H9 (cell line): ENCODE measurements around the gene MKX. TPM values are rescaled to one million over a fixed set of nuclear protein-coding genes. Genes with fewer than 3 reads are reported as not detected.

Source experiments
- DNase-seq: peaks from one replicate; pipeline ENCODE4 v3.0.0-alpha.2; 2017
- H2AFZ ChIP-seq: one replicate; pipeline ENCODE4 v1.6.1; 2013; ENCODE audit warnings: mild to moderate bottlenecking, low read length, control low read depth, moderate library complexity
- H2AK5ac ChIP-seq: 2 replicates; pipeline ENCODE4 v1.6.1; 2013; ENCODE audit warnings: low read length, control low read depth, mixed read lengths; ENCODE audit not compliant: insufficient read length
- H2BK120ac ChIP-seq: one replicate; pipeline ENCODE4 v1.6.1; 2013; ENCODE audit warnings: low read depth, mild to moderate bottlenecking, low read length, control low read depth, inconsistent platforms; ENCODE audit not compliant: poor library complexity, severe bottlenecking
- H2BK12ac ChIP-seq: 2 replicates; pipeline ENCODE4 v1.6.1; 2013; ENCODE audit warnings: low read length, control low read depth, mixed read lengths, low read depth; ENCODE audit not compliant: insufficient read length
- H2BK15ac ChIP-seq: 2 replicates; pipeline ENCODE4 v1.6.1; 2013; ENCODE audit warnings: low read depth, low read length, control low read depth
- H2BK20ac ChIP-seq: one replicate; pipeline ENCODE4 v1.6.1; 2013; ENCODE audit warnings: low read depth, mild to moderate bottlenecking, low read length, control low read depth, inconsistent platforms; ENCODE audit not compliant: poor library complexity, severe bottlenecking
- H2BK5ac ChIP-seq: 2 replicates; pipeline ENCODE4 v1.6.1; 2013; ENCODE audit warnings: low read length, control low read depth, mixed read lengths; ENCODE audit not compliant: insufficient read length
- H3K14ac ChIP-seq: 2 replicates; pipeline ENCODE4 v1.6.1; 2013; ENCODE audit warnings: low read length, control low read depth; ENCODE audit not compliant: insufficient read depth
- H3K18ac ChIP-seq: 2 replicates; pipeline ENCODE4 v1.6.1; 2013; ENCODE audit warnings: low read depth, mild to moderate bottlenecking, mixed read lengths, low read length, control low read depth; ENCODE audit not compliant: insufficient read length
- H3K23ac ChIP-seq: 2 replicates; pipeline ENCODE4 v1.6.1; 2013; ENCODE audit warnings: low read length, control low read depth, mixed read lengths, low read depth; ENCODE audit not compliant: insufficient read length
- H3K23me2 ChIP-seq: 2 replicates; pipeline ENCODE4 v1.6.1; 2013; ENCODE audit warnings: low read depth, mild to moderate bottlenecking, mixed read lengths, low read length, control low read depth; ENCODE audit not compliant: insufficient read length, poor library complexity, severe bottlenecking
- H3K27ac ChIP-seq: 2 replicates; pipeline ENCODE4 v1.5.1; 2013; ENCODE audit warnings: low read length, control low read depth, mixed read lengths, low read depth; ENCODE audit not compliant: insufficient read length
- H3K27me3 ChIP-seq: 2 replicates; pipeline ENCODE4 v1.6.1; 2013; ENCODE audit warnings: low read length, control low read depth, inconsistent platforms; ENCODE audit not compliant: insufficient read depth
- H3K4ac ChIP-seq: 2 replicates; pipeline ENCODE4 v1.6.1; 2013; ENCODE audit warnings: low read depth, mild to moderate bottlenecking, control low read depth, inconsistent platforms, low read length, moderate library complexity
- H3K4me1 ChIP-seq: 2 replicates; pipeline ENCODE4 v1.6.1; 2013; ENCODE audit warnings: low read length, control low read depth, inconsistent platforms; ENCODE audit not compliant: insufficient read depth
- H3K4me2 ChIP-seq: 2 replicates; pipeline ENCODE4 v1.6.1; 2013; ENCODE audit warnings: low read length, control low read depth, mixed read lengths; ENCODE audit not compliant: insufficient read length, insufficient read depth
- H3K56ac ChIP-seq: 2 replicates; pipeline ENCODE4 v1.6.1; 2013; ENCODE audit warnings: low read depth, mild to moderate bottlenecking, mixed read lengths, low read length, control low read depth; ENCODE audit not compliant: insufficient read length
- H3K79me1 ChIP-seq: 2 replicates; pipeline ENCODE4 v1.6.1; 2013; ENCODE audit warnings: low read depth, mild to moderate bottlenecking, moderate library complexity, low read length, control low read depth, inconsistent platforms; ENCODE audit not compliant: insufficient read depth, poor library complexity, severe bottlenecking
- H3K79me2 ChIP-seq: 2 replicates; pipeline ENCODE4 v1.6.1; 2013; ENCODE audit warnings: low read length, control low read depth, inconsistent platforms; ENCODE audit not compliant: insufficient read depth
- H3K9ac ChIP-seq: 2 replicates; pipeline ENCODE4 v1.6.1; 2013; ENCODE audit warnings: low read length, control low read depth, mixed read lengths; ENCODE audit not compliant: insufficient read length; ENCODE audit errors: extremely low read depth
- H3K9me3 ChIP-seq: one replicate; pipeline ENCODE4 v1.6.1; 2013; ENCODE audit warnings: low read depth, low read length, inconsistent platforms; ENCODE audit not compliant: control insufficient read depth
- H3T11ph ChIP-seq: one replicate; pipeline ENCODE4 v1.6.1; 2013; ENCODE audit warnings: mild to moderate bottlenecking, low read length, control low read depth, inconsistent platforms
- H4K20me1 ChIP-seq: one replicate; pipeline ENCODE4 v1.6.1; 2013; ENCODE audit not compliant: control insufficient read depth, insufficient read length, insufficient read depth
- H4K5ac ChIP-seq: 2 replicates; pipeline ENCODE4 v1.6.1; 2013; ENCODE audit warnings: low read depth, mild to moderate bottlenecking, mixed read lengths, low read length, control low read depth; ENCODE audit not compliant: insufficient read length
- H4K8ac ChIP-seq: replicated peaks from 2 replicates; pipeline ENCODE4 v1.6.1; 2013; ENCODE audit warnings: low read length, control low read depth, mixed read lengths, low read depth; ENCODE audit not compliant: insufficient read length
- H4K91ac ChIP-seq: 2 replicates; pipeline ENCODE4 v1.6.1; 2013; ENCODE audit warnings: low read depth, mild to moderate bottlenecking, moderate library complexity, mixed read lengths, low read length, control low read depth; ENCODE audit not compliant: insufficient read length
- H3K27ac Mint-ChIP-seq, 3 experiments: 2 replicates in 2 of 3; 3 replicates in 1 of 3; pipeline ENCODE4 v1.8.0; 2020 to 2021; ENCODE audit warnings: mixed read lengths in 3 of 3, mild to moderate bottlenecking in 1 of 3, moderate library complexity in 1 of 3
- H3K27me3 Mint-ChIP-seq: 2 replicates; pipeline ENCODE4 v1.8.0; 2021; ENCODE audit warnings: low read depth, mild to moderate bottlenecking, moderate library complexity, mixed read lengths
- H3K36me3 Mint-ChIP-seq, 3 experiments: 2 replicates in 2 of 3; 3 replicates in 1 of 3; pipeline ENCODE4 v1.8.0; 2020 to 2021; ENCODE audit warnings: low read depth in 3 of 3, mixed read lengths in 3 of 3; ENCODE audit not compliant: insufficient read depth in 1 of 3
- H3K4me1 Mint-ChIP-seq, 2 experiments: 2 replicates each; pipeline ENCODE4 v1.8.0; 2020; ENCODE audit warnings: mixed read lengths in 2 of 2
- H3K4me3 Mint-ChIP-seq, 2 experiments: 2 replicates in 1 of 2; 3 replicates in 1 of 2; pipeline ENCODE4 v1.8.0; 2020 to 2021; ENCODE audit warnings: mild to moderate bottlenecking in 2 of 2, mixed read lengths in 2 of 2, moderate library complexity in 1 of 2
- H3K9me3 Mint-ChIP-seq, 2 experiments: 2 replicates in 1 of 2; 3 replicates in 1 of 2; pipeline ENCODE4 v1.8.0; 2020; ENCODE audit warnings: mild to moderate bottlenecking in 2 of 2, mixed read lengths in 2 of 2, moderate library complexity in 1 of 2
- CTCF ChIP-seq: fragments of 200-600 bp; sonication (generic); conservative IDR thresholded peaks from 3 replicates; pipeline ENCODE4 v1.8.0; 2021; ENCODE audit warnings: antibody characterized with exemption, mild to moderate bottlenecking
- WGBS: extraction: QIAGEN DNeasy Blood & Tissue Kit; methylation state at CpG from one replicate; pipeline ENCODE4 v1.1.7; 2013; ENCODE audit warnings: missing lambda C conversion rate, low lambda C conversion rate, mixed read lengths; ENCODE audit not compliant: insufficient read length; ENCODE audit errors: extremely low coverage; 5-methylcytosine and 5-hydroxymethylcytosine counted together
- total RNA-seq: library from RNA; stranded (reverse); gene quantifications from 2 replicates; pipeline ENCODE4 v1.2.1, GENCODE V29; 2021

Gene MKX
- total RNA-seq, 1 experiment from 2014 or later = 0.46 TPM

- no CpG with 5 or more reads among the region's 4 CpGs for WGBS
- no peak overlapping the region for H3K56ac ChIP-seq
- H2BK5ac ChIP-seq = no peak overlapping the region
- no peak overlapping the region for H3K18ac ChIP-seq
- H3T11ph ChIP-seq = no peak overlapping the region
- no peak overlapping the region for H3K14ac ChIP-seq
- H3K4me3 Mint-ChIP-seq = no peak overlapping the region
- peaks cover 2 to 4% of the 10 kb centered on the region in 2 experiments; a peak in 3 of 5 replicates for H3K9me3 Mint-ChIP-seq
- no peak overlapping the region for H3K27ac ChIP-seq
- no peaks in the 10 kb centered on the region for H3K79me1 ChIP-seq
- no peaks in the 10 kb centered on the region for H3K27me3 ChIP-seq
- H2BK20ac ChIP-seq = no peak overlapping the region
- no peak overlapping the region for H2BK15ac ChIP-seq
- no peak overlapping the region for H2BK12ac ChIP-seq
- H3K4me1 ChIP-seq = no peaks in the 10 kb centered on the region
- no peak overlapping the region for H4K8ac ChIP-seq
- H3K23ac ChIP-seq = no peak overlapping the region
- H4K91ac ChIP-seq = no peak overlapping the region
- no peaks in the 10 kb centered on the region for H3K4me1 Mint-ChIP-seq
- no peaks in the 10 kb centered on the region for H4K20me1 ChIP-seq
- TF ChIP-seq CTCF = no peak
- no peaks in the 10 kb centered on the region; the same call in 1 of the 2 replicates for H3K27me3 Mint-ChIP-seq
- DNase-seq = no peak
- no peak overlapping the region for H4K5ac ChIP-seq
- no peak overlapping the region for H3K27ac Mint-ChIP-seq
- no peaks in the 10 kb centered on the region for H3K23me2 ChIP-seq
- H2AFZ ChIP-seq = no peak overlapping the region
- no peak overlapping the region for H2BK120ac ChIP-seq
- no peaks in the 10 kb centered on the region for H3K9me3 ChIP-seq
- H3K4ac ChIP-seq = no peak overlapping the region
- no peak overlapping the region for H3K4me2 ChIP-seq
- H3K9ac ChIP-seq = no peak overlapping the region
- no peak overlapping the region for H2AK5ac ChIP-seq
- no peaks in the 10 kb centered on the region for H3K79me2 ChIP-seq
- peaks cover 0 to 3% (median 2%) of the 10 kb centered on the region in 3 experiments; a peak in 2 of 7 replicates for H3K36me3 Mint-ChIP-seq
Observed at GRCh38 chr10:27688991-27689390, 56.6 kb downstream of the MKX start.
